Activated CD4-positive, alpha-beta memory T cell treated with anti-CD3 and anti-CD28 coated beads, Interleukin-2, amount 10 ng/mL, durations not matched to agents 7 days and 5 days (primary cell): Measurements from ENCODE around the gene FXYD3. TPM values are rescaled to one million over a fixed set of nuclear protein-coding genes. Genes with fewer than 3 reads are reported as not detected.

Experiments
- CTCF ChIA-PET: fragments of 350-600 bp; sonication (Branson Sonifier 250); formaldehyde crosslinking; loops from one replicate; lab custom pipeline; 2021; ENCODE audit warnings: antibody characterized with exemption, inconsistent platforms; lab: Charles Lee
- POLR2A ChIA-PET: fragments of 350-600 bp; sonication (Branson Sonifier 250); formaldehyde crosslinking; loops from one replicate; lab custom pipeline; 2021; ENCODE audit warnings: antibody characterized with exemption; lab: Charles Lee
- DNase-seq: peaks from one replicate; pipeline ENCODE4 v3.0.0-alpha.2; 2020
- H3K27ac Mint-ChIP-seq: one replicate; pipeline ENCODE4 v1.8.0; 2021; ENCODE audit warnings: mild to moderate bottlenecking, mixed read lengths
- H3K27me3 Mint-ChIP-seq: one replicate; pipeline ENCODE4 v1.8.0; 2021; ENCODE audit warnings: mixed read lengths
- H3K36me3 Mint-ChIP-seq: one replicate; pipeline ENCODE4 v1.8.0; 2021; ENCODE audit warnings: low read depth, mixed read lengths
- H3K4me1 Mint-ChIP-seq: one replicate; pipeline ENCODE4 v1.8.0; 2021; ENCODE audit warnings: mixed read lengths
- H3K4me3 Mint-ChIP-seq: one replicate; pipeline ENCODE4 v1.8.0; 2021; ENCODE audit warnings: mild to moderate bottlenecking, mixed read lengths
- H3K9me3 Mint-ChIP-seq: one replicate; pipeline ENCODE4 v1.8.0; 2021; ENCODE audit warnings: mixed read lengths
- total RNA-seq, 2 experiments: library from RNA; stranded (reverse); gene quantifications; one replicate each; pipeline ENCODE4 v1.2.3, GENCODE V29; 2021

The FXYD3 gene
- total RNA-seq, 2 experiments from 2014 or later, result not detected

DNA sequence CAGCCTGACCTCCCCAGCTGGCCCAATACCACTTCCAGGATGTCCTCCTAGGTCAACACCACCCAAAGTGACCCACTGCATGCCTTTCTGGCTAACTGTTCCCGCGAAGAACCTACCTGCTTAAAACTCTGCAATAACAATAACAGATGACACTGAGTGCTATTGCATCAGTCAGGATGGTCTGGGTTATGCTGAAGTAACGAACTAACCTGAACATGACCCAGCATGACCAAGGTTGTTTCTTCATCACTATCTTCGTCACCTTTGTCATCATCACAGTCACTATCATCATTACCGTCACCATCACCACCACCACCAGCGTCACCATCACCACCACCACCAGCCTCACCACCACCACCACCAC is 10.6 kb upstream of the FXYD3 start:
- H3K27me3 Mint-ChIP-seq, result no peaks in the 10 kb centered on the region
- H3K4me3 Mint-ChIP-seq, result no peak overlapping the region
- ChIA-PET POLR2A (no interaction called here), CTCF (no interaction called here)
- no peak overlapping the region for H3K27ac Mint-ChIP-seq
- H3K36me3 Mint-ChIP-seq, result no peaks in the 10 kb centered on the region
- H3K9me3 Mint-ChIP-seq, result peaks cover 7% of the 10 kb centered on the region
- no peak for DNase-seq
- peaks cover 5% of the 10 kb centered on the region for H3K4me1 Mint-ChIP-seq

DNA sequence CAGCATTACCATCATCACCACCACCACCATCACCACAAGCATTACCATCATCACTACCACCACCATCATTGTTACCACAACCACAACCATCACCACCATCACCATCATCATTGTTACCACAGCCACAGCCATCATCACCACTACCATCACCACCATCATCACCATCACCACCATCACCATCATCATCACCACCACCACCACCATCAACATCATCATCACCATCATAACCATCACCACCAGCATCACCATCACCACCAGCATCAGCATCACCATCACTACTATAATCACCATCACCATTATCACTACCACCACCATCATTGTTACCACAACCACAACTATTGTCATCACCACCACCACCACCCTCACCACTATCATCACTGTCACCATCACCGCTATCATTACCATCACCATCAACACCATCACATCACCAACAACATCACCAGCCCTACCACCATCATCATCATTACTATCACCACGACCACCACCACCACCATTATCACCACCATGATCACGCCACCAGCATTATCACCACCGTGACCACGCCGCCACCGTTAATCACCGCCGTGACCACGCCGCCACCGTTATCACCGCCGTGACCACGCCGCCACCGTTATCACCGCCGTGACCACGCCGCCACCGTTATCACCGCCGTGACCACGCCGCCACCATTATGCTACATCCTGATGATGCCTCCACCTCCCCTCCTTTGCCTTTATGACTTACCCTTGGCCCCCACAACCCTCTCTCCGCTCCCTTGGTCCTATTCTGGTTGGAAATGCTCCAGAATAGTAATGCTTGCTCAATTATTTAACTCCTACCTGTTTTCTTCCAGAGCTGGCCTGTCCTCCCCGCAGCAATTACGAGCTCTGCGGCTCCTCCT is 10.0 kb upstream of the FXYD3 start:
- H3K4me3 Mint-ChIP-seq, result no peak overlapping the region
- ChIA-PET CTCF (no interaction called here), POLR2A (no interaction called here)
- no peak overlapping the region for H3K27ac Mint-ChIP-seq
- peaks cover 7% of the 10 kb centered on the region for H3K9me3 Mint-ChIP-seq
- H3K36me3 Mint-ChIP-seq, result no peaks in the 10 kb centered on the region
- no peaks in the 10 kb centered on the region for H3K27me3 Mint-ChIP-seq
- H3K4me1 Mint-ChIP-seq, result peaks cover 5% of the 10 kb centered on the region
- DNase-seq, result no peak

DNA sequence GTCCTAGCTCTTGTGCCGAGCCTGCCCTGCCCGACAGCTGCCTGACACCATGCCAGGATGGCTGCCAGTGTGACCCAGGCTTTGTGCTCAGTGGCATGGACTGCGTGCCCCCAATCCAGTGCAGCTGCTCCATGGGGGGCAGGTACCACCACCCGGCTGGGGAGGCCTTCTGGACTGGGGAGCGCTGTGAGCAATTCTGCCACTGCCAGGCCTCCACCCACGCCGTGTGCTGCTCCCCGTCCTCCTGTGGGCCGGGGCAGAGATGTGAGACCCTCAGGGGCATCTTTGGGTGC is 9.4 kb upstream of the FXYD3 start:
- CTCF ChIA-PET, result interaction anchor here (1.1 kb wide), 1 partner anchor 15 kb away, joined by 3 read pairs; no protein-coding TSS in a partner anchor
- Mint-ChIP-seq H3K4me1 (peaks cover 5% of the 10 kb centered on the region), H3K27ac (no peak overlapping the region), H3K27me3 (no peaks in the 10 kb centered on the region), H3K36me3 (no peaks in the 10 kb centered on the region), H3K9me3 (peaks cover 7% of the 10 kb centered on the region), H3K4me3 (no peak overlapping the region)
- POLR2A ChIA-PET, result no interaction called here
- DNase-seq, result no peak

DNA sequence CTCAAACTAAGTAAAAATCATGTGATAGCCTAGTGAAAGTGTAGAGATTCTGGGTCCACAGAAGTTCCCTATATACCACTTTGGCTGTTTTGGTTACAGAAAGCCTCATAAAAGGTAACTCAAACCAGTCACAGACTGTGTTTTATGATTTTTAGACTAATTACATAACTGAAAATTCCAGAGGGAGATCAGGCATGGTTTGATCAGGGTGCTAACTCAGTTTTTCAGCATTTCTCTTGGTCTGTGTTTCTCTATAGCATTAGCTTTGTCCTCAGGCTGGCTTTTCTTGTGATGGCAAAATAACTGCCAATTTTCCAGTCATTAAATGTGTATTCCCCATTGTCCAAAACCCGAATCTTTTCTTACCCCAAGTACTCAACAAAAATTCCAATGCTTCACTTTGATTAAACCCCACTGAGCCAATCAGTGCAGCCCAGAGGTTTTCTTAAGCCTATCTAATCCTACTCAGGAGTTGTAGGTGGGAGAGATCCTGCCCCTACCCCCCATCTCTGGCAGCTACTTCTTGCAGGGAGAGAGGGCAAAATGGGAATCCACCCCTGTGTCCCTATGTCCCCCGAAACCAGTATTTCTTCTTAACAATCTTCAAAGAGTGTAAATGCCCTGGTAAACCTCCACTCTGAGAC is 8.6 kb upstream of the FXYD3 start:
- H3K9me3 Mint-ChIP-seq, result peaks cover 7% of the 10 kb centered on the region
- no peak for DNase-seq
- CTCF ChIA-PET, result interaction anchor here (1.1 kb wide), 1 partner anchor 16 kb away, joined by 3 read pairs; no protein-coding TSS in a partner anchor
- POLR2A ChIA-PET, result no interaction called here
- H3K36me3 Mint-ChIP-seq, result no peaks in the 10 kb centered on the region
- H3K4me1 Mint-ChIP-seq, result peaks cover 5% of the 10 kb centered on the region
- H3K27me3 Mint-ChIP-seq, result no peaks in the 10 kb centered on the region
- no peak overlapping the region for H3K4me3 Mint-ChIP-seq
- no peak overlapping the region for H3K27ac Mint-ChIP-seq

DNA sequence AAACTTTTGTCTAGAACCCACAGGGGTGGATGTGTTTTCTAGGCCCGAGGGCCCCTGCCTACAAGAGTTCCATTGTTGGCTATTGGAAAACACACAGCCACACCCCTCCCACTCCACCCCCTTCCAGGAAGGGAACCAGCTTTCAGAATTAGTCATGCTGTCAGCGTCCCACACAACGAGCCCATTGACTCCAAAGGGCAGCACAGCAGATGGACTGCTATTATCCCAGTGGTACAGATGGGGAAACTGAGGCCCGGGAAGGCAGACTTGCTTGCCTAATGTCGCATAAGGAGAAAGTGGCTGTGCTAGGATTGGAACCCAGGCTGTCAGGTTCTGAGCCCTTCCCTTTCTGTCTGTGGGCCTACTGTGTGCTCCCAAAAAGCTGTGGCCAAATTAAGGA is 8.1 kb upstream of the FXYD3 start:
- H3K36me3 Mint-ChIP-seq, result no peaks in the 10 kb centered on the region
- CTCF ChIA-PET, result interaction anchor here (1.1 kb wide), 1 partner anchor 17 kb away, joined by 3 read pairs; no protein-coding TSS in a partner anchor
- POLR2A ChIA-PET, result interaction anchor here (0.6 kb wide), 1 partner anchor 362 kb away, joined by 3 read pairs; no protein-coding TSS in a partner anchor
- H3K27ac Mint-ChIP-seq, result no peak overlapping the region
- H3K4me3 Mint-ChIP-seq, result no peak overlapping the region
- H3K27me3 Mint-ChIP-seq, result no peaks in the 10 kb centered on the region
- H3K4me1 Mint-ChIP-seq, result peaks cover 5% of the 10 kb centered on the region
- DNase-seq, result no peak
- peaks cover 7% of the 10 kb centered on the region for H3K9me3 Mint-ChIP-seq

DNA sequence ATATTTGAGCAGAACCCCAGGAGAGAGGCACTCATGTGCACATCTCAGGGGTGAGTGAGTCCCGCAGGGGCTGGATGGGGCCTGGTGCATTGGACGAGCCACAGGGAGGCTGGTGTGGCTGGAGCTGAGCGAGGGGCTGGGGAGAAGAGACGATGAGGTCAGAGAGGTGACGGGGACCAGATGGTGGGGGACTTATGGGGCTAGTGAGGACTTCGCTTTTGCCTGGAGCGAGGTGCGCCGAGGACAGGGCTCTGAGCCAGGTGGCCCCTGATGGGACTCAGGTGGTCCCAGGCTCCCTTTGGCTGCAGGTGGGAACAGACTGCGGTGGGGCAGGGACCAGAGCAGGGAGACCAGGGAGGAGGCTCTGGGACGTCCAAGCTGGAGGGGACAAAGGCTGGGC is 6.9 kb upstream of the FXYD3 start:
- DNase-seq, result no peak
- Mint-ChIP-seq H3K4me1 (peaks cover 5% of the 10 kb centered on the region), H3K27ac (no peak overlapping the region), H3K36me3 (no peaks in the 10 kb centered on the region), H3K27me3 (no peaks in the 10 kb centered on the region), H3K4me3 (no peak overlapping the region), H3K9me3 (peaks cover 7% of the 10 kb centered on the region)
- POLR2A ChIA-PET, result no interaction called here
- CTCF ChIA-PET, result no interaction called here

DNA sequence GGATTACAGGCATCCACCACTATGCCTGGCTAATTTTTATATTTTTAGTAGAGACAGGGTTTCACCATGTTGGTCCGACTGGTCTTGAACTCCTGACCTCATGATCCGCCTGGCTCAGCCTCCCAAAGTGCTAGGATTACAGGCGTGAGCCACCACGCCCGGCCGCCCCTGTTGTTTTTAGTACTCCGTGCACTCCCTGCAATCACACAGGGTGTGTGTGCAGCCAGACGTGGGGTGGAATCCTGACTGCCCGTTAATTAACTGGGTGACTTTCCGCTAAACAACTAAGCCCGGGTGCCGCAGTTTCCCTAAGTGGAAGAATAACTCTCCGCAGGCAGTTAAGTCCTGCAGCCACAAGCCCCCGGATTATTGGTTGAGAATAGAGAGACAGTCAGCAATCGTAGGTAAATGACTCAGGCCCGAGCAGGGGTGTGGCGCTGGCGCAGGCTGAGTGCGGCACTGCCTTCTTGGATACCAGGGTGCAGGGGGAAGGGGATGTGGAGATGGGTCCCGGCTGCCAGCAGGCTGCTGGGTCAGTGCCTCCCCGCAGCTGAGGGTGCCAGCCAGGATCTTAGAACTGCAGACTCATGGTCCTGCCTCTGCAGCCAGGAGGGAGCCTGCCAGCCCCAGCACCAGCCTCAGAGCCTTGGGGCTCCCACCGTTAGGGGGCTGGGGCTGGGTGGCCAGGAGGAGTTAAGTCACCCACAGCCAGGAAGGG is 6.1 kb upstream of the FXYD3 start:
- ChIA-PET CTCF (no interaction called here), POLR2A (no interaction called here)
- Mint-ChIP-seq H3K9me3 (peaks cover 7% of the 10 kb centered on the region), H3K4me1 (peaks cover 7% of the 10 kb centered on the region), H3K27ac (no peak overlapping the region), H3K27me3 (no peaks in the 10 kb centered on the region), H3K36me3 (no peaks in the 10 kb centered on the region), H3K4me3 (no peak overlapping the region)
- DNase-seq, result no peak

DNA sequence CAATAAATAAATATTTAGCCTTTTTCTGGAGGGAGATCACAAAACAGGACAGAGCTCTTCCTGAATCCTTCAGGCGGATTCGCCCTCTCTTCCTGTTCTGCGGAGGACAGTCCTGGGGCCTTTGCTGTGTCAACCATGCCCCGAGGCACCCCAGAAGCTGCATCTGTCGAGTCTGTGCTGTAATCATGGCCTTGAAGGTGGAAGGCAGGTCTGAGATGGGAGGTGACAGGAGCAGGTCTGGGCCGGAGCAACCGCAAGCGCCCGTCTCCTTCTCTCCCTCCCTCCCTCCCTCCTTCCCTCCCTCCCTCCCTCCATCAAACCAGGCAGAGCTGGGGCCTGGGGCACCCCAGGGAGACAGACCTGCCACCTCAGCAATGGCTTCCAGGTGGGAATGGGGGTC is 4.6 kb upstream of the FXYD3 start:
- H3K27me3 Mint-ChIP-seq, result no peaks in the 10 kb centered on the region
- ChIA-PET POLR2A (no interaction called here), CTCF (no interaction called here)
- H3K36me3 Mint-ChIP-seq, result no peaks in the 10 kb centered on the region
- no peak overlapping the region for H3K27ac Mint-ChIP-seq
- no peak overlapping the region for H3K4me3 Mint-ChIP-seq
- peaks cover 8% of the 10 kb centered on the region for H3K4me1 Mint-ChIP-seq
- DNase-seq, result no peak
- peaks cover 7% of the 10 kb centered on the region for H3K9me3 Mint-ChIP-seq

DNA sequence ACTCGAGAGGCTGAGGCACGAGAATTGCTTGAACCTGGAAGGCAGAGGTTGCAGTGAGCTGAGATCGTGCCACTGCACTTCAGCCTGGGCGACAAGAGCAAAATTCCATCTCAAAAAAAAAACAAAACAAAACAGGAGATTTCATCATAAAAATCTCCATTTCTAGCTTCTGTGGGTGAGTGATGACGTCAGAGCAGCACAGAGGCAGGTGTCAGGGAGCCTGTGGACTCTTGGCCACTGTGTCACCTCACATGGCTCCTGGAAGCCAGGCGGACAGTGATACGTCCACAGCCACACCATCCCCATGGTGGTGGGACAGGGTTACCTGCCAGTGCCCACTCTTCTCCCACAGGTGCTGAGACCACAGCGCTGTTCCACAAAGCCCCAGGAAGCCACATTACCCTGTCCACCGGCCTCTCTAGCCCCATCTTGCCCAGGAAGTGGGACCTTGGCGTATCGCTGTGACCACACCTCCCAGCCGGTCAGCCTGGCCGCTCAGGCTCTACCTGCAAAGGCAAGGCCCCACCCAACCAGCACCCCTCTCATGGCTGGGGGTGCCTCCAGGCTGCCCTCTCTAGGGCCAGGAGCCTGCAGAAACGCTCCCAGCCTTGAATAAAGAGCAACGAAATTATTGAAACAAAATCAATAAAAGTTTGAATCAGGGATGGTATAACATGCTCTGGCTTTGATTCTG is 2.5 kb upstream of the FXYD3 start:
- ChIA-PET POLR2A (no interaction called here), CTCF (no interaction called here)
- H3K9me3 Mint-ChIP-seq, result no peaks in the 10 kb centered on the region
- no peaks in the 10 kb centered on the region for H3K36me3 Mint-ChIP-seq
- no peak overlapping the region for H3K4me3 Mint-ChIP-seq
- DNase-seq, result no peak
- H3K27ac Mint-ChIP-seq, result no peak overlapping the region
- H3K4me1 Mint-ChIP-seq, result peaks cover 3% of the 10 kb centered on the region
- peaks cover 1% of the 10 kb centered on the region for H3K27me3 Mint-ChIP-seq

DNA sequence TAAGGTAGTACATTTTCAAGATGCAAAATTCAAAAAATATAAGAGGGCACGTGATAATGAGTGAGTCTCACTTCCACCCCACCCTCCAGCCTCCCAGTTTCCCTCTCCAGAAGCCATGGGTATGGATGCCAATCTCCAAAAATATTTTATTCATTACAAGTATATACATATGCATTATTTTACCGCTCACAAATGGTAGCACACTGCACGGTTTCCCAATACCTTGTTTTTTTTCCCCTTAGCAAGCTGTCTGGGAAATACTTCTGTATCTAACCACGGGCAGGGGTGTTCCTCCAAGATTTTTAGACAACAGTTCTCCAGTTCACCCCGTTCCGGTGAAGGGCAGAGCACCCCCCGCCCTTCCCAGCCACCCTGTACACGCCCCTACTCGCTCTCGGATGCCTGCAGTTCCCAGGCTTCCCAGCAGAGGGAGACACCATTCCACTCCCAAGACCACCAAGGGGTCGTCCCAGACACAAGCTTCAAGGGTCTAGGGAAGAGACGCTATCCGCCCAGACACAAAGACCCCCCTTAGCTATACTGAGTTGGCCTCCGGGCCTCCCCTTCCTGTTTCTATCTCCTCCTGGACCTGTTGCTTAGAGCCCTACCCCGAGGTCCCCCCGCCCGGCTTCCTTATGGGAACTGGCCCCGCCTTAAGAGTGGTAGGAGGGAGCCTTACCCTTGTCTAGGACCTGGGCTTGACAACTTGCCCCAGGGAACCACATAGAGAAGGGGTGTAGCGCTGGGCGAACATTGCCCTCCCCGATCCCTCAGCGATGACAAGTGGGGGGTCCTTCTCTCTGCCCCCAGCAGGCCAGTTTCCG is 1.1 kb upstream of the FXYD3 start:
- peak; percentile 65 for DNase-seq
- Mint-ChIP-seq H3K4me1 (peaks cover 3% of the 10 kb centered on the region), H3K4me3 (no peak overlapping the region), H3K36me3 (no peaks in the 10 kb centered on the region), H3K9me3 (no peaks in the 10 kb centered on the region), H3K27me3 (peaks cover 1% of the 10 kb centered on the region), H3K27ac (no peak overlapping the region)
- ChIA-PET POLR2A (no interaction called here), CTCF (interaction anchor here (1.0 to 2.2 kb wide), 5 partner anchors 10 to 27 kb away, joined by 3 to 6 read pairs (median 4); partner anchors contain the start of gene LGI4)

DNA sequence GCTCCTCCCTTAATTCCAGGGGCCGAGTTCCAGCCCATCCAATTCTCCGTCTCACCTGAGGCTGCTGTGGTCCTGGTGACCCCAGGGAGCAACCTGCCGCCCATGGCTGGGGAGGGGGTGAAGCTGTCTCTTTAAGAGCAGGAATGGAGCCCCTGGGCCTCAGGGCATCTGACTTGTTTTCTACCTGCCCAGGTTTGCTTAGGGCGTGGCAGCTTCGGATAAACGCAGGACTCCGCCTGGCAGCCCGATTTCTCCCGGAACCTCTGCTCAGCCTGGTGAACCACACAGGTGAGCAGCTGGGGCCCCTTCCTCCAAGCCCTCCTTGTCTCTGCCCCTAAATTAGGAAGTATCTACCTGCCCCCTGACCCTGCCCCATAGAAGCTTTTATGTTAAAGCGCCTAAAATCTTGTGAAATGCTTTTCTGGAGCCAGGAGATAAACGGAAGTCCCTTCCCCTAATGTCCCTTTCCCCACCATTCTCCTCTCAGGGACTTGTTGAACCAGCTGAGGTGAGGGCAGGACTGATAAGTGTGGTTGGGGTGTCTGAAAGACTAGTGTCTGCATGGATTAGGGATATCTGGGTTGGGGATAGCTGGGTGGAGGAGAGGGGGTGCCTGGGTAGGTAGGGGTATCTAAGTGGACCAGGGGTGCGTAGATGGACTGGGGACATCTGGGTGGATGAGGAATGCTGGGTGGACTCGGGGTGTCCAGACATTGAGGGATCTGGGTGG is 614 bp downstream of the FXYD3 start:
- Mint-ChIP-seq H3K36me3 (no peaks in the 10 kb centered on the region), H3K9me3 (no peaks in the 10 kb centered on the region), H3K27me3 (peaks cover 1% of the 10 kb centered on the region), H3K27ac (no peak overlapping the region), H3K4me1 (peaks cover 3% of the 10 kb centered on the region), H3K4me3 (no peak overlapping the region)
- ChIA-PET CTCF (interaction anchor here (0.6 to 2.3 kb wide), 5 partner anchors 8 to 102 kb away, joined by 3 to 6 read pairs (median 5); no protein-coding TSS in a partner anchor), POLR2A (interaction anchor here (0.7 kb wide), 1 partner anchor 24 kb away, joined by 3 read pairs; no protein-coding TSS in a partner anchor)
- no peak for DNase-seq
